Activated CD8-positive, alpha-beta memory T cell treated with anti-CD3 and anti-CD28 coated beads for 1 hour (primary cell): ENCODE measurements around the gene MTRF1.

Source experiments
- DNase-seq, 2 donors: peaks; one replicate each; pipeline ENCODE4 v3.0.0-alpha.2; 2020; ENCODE audit warnings: low read depth in 1 of 2; ENCODE audit errors: extremely low read depth in 1 of 2

The MTRF1 gene

GRCh38 chr13:41224113-41225110 is 39.0 kb downstream of the MTRF1 start:
- DNase-seq: no peak

- peak; percentile 2 to 8 for DNase-seq
Observed at GRCh38 chr13:41222259-41222852, 41.0 kb downstream of the MTRF1 start.

- DNase-seq: no peak
Observed at GRCh38 chr13:41220401-41220800, 43.0 kb downstream of the MTRF1 start.

- no peak for DNase-seq
Observed at GRCh38 chr13:41216160-41216559, 47.2 kb downstream of the MTRF1 start.

GRCh38 chr13:41213919-41214318 is 49.5 kb downstream of the MTRF1 start:
- DNase-seq: no peak

- no peak for DNase-seq
Observed at GRCh38 chr13:41213316-41213715, 50.1 kb downstream of the MTRF1 start.

GRCh38 chr13:41212881-41213280 is 50.5 kb downstream of the MTRF1 start:
- DNase-seq: no peak

GRCh38 chr13:41211062-41211461 is 52.3 kb downstream of the MTRF1 start:
- DNase-seq: no peak

GRCh38 chr13:41206467-41206866 is 56.9 kb downstream of the MTRF1 start:
- no peak for DNase-seq

GRCh38 chr13:41203810-41204209 is 59.6 kb downstream of the MTRF1 start:
- no peak for DNase-seq

GRCh38 chr13:41200126-41200525 is 63.2 kb downstream of the MTRF1 start:
- no peak for DNase-seq

GRCh38 chr13:41199526-41199925 is 63.9 kb downstream of the MTRF1 start:
- no peak for DNase-seq

GRCh38 chr13:41199079-41199478 is 64.3 kb downstream of the MTRF1 start:
- DNase-seq: no peak

GRCh38 chr13:41196620-41197019 is 66.8 kb downstream of the MTRF1 start:
- DNase-seq: no peak

GRCh38 chr13:41196011-41196410 is 67.4 kb downstream of the MTRF1 start:
- no peak for DNase-seq

GRCh38 chr13:41193919-41194824 is 69.2 kb downstream of the MTRF1 start, which contains the start of gene KBTBD7:
Gene KBTBD7, minus strand, starts transcription at chr13:41194569. Its CDS starts 312 bp downstream, at chr13:41194257.
- DNase-seq: peak; percentile 75 to 82

- DNase-seq: no peak
Observed at GRCh38 chr13:41193469-41193868, 69.9 kb downstream of the MTRF1 start.

- DNase-seq: no peak
Observed at GRCh38 chr13:41188584-41188983, 74.8 kb downstream of the MTRF1 start.

- DNase-seq: no peak
Observed at GRCh38 chr13:41186481-41186880, 76.9 kb downstream of the MTRF1 start.

GRCh38 chr13:41182231-41182630 is 81.1 kb downstream of the MTRF1 start:
- no peak for DNase-seq
